Fibroblast of gingiva (primary cell): ENCODE data around the gene TMOD3.

Experiments
- DNase-seq: peaks from one replicate; pipeline ENCODE4 v3.0.0-alpha.2; 2011; ENCODE audit warnings: low read depth

Gene TMOD3

GRCh38 chr15:51907136-51907862 is 77.8 kb downstream of the TMOD3 start:
- DNase-seq = peak; percentile 69

GRCh38 chr15:51908316-51908715 is 78.9 kb downstream of the TMOD3 start:
- DNase-seq = no peak

GRCh38 chr15:51909584-51909983 is 80.1 kb downstream of the TMOD3 start:
- peak; percentile 41 for DNase-seq

- DNase-seq = no peak
Observed at GRCh38 chr15:51912528-51912927, 83.1 kb downstream of the TMOD3 start.

DNA sequence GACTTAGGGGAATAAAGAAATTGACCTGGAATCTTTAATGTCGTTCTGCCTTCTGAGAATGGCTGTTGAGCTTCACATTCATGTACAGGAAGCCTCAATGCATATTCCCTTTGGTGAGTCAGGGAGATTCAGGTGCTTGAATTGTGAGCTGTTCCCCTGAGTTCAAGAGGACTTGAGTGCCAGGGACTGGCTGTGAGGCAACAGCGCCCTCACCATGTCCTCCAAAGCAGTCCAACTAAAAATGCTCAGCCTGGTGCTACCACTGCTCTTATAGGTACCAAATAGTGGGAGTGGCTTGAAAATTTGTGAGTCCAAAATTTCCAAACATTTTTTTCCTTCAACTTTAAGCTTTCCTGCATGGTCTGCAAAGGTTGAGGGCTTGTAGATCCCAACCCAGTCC is 88.0 kb downstream of the TMOD3 start:
- DNase-seq = peak; percentile 6

DNA sequence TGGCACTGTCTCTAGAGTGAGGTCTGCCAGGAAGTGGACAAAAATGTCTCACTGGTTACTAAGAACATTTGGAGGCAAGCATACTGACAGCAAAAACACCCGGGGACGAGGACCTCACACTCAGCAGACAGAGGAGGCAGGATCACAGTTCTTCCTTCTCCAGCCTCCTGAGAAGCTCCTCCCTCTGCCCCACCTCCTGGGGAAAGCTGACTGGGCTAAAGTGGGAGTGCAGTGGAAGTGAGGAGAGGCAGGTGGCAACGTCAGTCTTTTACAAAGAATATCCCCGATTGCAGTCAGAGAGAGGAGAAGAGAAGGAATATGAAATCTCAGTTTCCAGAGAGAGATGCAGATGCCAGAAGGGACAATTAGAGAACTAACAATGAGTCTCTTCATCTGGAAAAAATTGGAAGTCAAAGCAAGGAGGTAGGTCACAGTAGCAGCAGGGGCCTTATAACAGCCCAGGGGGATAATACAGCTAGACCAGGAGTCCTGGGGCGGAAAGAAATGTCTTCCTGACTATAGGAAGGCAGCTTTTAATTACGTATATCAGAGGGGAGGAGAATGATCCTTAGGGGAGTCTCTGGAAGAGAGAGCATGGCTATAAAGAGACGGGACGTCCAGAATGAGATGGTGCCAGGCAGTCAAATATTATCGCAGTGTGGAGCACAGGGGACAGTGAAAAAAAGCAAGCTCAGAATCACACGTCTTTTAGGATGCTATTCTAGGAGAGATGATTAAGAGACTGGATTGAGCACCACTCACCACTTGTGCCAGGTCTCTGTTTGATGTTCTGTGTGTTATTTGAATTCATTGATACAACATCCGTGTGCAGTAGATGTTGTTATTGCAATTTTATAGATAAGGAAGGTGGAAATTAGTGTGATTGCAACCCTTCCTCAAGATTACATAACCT is 95.0 kb downstream of the TMOD3 start:
- DNase-seq = no peak

DNA sequence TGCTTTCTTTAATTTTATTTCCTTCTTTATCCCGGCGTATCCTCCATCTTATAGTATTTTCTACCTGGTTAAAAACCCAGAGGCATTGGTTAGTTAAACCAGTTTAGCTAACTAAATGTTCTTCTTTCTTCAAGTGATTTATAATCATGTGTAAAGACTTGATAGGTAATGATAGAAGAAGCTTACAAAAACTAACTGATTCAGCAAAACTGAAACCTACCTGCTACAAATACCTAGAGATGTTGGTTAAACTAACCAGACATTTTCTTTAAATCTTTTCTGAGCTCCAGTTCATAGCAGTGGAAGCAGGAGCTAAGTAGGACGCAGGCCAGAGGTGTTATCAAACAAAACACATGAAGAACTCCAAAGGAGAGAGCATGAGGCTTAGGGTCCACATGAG is 97.4 kb downstream of the TMOD3 start:
- no peak for DNase-seq

DNA sequence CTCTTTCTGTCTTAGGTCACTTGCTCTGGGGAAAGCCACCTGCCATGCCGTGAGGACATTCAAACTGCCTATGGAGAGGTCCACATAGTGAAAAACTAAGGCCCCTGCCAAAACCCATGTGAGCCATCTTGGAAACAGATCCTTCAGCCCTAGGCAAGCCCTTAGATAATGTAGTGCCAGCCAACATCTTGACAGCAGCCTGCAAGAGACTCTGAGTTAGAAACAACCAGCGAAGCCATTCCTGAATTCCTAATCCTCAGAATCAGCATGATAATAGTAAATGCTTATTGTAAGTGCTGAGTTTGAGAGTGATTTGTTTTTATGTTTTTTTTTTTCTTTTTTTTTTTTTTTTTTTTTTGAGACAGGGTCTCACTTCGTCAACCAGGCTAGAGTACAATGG is 101.6 kb downstream of the TMOD3 start:
- DNase-seq = no peak

DNA sequence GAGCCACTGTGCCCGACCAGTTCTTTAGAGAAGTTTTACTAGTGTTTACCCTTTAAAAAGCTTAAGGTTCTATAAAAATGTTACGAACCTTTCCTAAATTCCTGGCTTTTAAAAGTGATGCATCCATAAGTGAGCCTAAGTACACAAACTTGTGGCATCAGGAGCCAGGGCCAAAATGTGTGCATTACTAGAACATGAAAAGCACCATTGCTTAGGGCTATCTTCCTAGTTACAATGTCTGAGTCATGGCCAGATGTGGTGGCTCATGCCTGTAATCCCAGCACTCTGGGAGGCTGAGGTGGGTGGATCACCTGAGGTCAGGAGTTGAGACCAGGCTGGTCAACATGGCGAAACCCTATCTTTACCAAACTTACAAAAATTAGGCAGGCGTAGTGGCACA is 102.2 kb downstream of the TMOD3 start:
- no peak for DNase-seq

GRCh38 chr15:51932161-51932560 is 102.7 kb downstream of the TMOD3 start:
- no peak for DNase-seq

DNA sequence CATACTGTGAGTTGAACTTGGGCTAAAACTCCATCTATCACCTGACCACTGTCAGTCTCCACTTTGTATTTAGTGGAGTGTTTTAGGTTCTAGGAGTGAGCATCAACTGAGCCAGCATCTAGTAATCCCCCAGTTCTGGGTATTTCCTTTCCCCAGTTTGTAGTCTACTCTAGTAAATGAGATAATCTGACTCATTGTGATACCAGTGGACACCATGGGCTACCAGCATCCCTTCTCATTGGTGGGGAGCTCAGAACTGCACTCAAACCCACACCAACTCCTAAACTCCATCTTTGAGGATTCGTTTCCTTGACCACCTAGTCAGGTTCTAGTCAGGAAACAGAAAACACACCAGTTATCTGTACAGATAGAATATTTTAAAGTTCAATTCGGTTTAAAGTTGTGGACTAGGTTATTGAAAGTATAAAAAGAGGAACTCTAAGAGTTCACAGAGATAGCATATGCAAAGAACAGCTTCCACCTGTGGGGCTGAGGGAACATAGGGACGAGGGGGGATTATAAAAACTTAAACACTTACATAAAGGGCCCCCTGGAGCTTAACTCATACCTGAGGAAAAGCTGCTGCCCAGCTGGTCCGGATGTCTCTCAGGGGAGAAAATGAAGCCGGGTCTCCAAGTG is 106.1 kb downstream of the TMOD3 start:
- no peak for DNase-seq

GRCh38 chr15:51936105-51936478 is 106.6 kb downstream of the TMOD3 start:
- DNase-seq = no peak

- no peak for DNase-seq
Observed at GRCh38 chr15:51938286-51938685, 108.8 kb downstream of the TMOD3 start.

DNA sequence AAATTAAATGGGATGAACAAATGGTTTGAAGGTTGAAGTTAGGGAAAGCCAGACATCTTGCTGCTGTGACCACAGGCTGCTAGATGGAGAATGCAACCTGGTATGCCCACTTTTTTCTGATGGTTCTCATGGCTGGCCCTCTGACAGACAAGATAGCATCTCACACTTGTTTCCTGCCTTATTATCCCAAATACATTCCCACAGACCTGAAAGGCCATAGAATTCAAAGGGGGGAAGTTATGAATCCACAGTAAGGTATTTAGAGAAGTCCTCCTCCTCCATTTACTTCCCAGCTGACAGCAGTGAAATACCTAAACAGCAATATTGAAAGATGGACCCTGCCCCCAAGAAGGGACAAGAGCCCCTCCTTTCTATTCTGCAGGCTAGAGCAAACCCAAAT is 109.8 kb downstream of the TMOD3 start:
- no peak for DNase-seq

- DNase-seq = no peak
Observed at GRCh38 chr15:51947124-51947523, 117.7 kb downstream of the TMOD3 start.

DNA sequence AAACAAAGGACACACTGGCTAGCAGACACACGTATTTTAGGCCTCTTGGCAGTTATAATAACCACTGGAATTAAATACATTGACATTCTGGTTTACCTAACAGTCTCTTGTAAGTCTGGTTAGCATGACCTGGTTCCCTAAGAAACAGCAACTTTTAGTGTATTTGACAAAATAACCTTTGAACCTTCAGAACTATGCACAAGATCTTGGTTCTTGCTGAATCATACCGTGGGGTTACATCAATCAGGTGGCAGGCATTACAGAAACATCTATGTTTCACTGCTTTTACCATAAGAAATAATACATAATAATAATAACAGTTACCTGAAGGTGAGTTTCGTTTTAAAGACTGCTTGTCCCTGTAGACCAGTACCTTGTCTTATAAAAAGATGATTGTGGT is 123.4 kb downstream of the TMOD3 start:
- no peak for DNase-seq

GRCh38 chr15:51955504-51955903 is 126.1 kb downstream of the TMOD3 start:
- DNase-seq = no peak
